KMS-11 (cell line): ENCODE measurements around the gene SWSAP1.

Experiments
- H2AFZ ChIP-seq: fragments of 200-600 bp; sonication (generic); 2 replicates; pipeline ENCODE4 v1.6.1; 2016; ENCODE audit warnings: antibody characterized with exemption, mixed run types, low read depth
- H3K27ac ChIP-seq: fragments of 200-600 bp; sonication (generic); 2 replicates; pipeline ENCODE4 v1.6.1; 2016; ENCODE audit warnings: mild to moderate bottlenecking, mixed run types
- H3K27me3 ChIP-seq: fragments of 200-600 bp; sonication (generic); 2 replicates; pipeline ENCODE4 v1.6.1; 2017; ENCODE audit warnings: mild to moderate bottlenecking, low read depth, mixed run types, moderate library complexity; ENCODE audit not compliant: insufficient read depth
- H3K36me3 ChIP-seq: fragments of 200-600 bp; sonication (generic); 2 replicates; pipeline ENCODE4 v1.6.1; 2017; ENCODE audit warnings: mild to moderate bottlenecking, mixed run types; ENCODE audit not compliant: insufficient read depth
- H3K4me1 ChIP-seq: fragments of 200-600 bp; sonication (generic); 2 replicates; pipeline ENCODE4 v1.6.1; 2016; ENCODE audit warnings: mild to moderate bottlenecking, low read depth, mixed run types; ENCODE audit not compliant: poor library complexity, severe bottlenecking
- H3K4me2 ChIP-seq: fragments of 200-600 bp; sonication (generic); 2 replicates; pipeline ENCODE4 v1.7.0; 2016; ENCODE audit warnings: mild to moderate bottlenecking, mixed run types
- H3K4me3 ChIP-seq: fragments of 200-600 bp; sonication (generic); IDR thresholded peaks from 2 replicates; pipeline ENCODE4 v1.6.1; 2017; ENCODE audit warnings: low read depth, low read length, mixed read lengths; ENCODE audit not compliant: insufficient read depth
- H3K79me2 ChIP-seq: fragments of 200-600 bp; sonication (generic); 2 replicates; pipeline ENCODE4 v1.6.1; 2016; ENCODE audit warnings: low read depth, mixed run types; ENCODE audit not compliant: insufficient read depth
- H3K9ac ChIP-seq: fragments of 200-600 bp; sonication (generic); 2 replicates; pipeline ENCODE4 v1.6.1; 2016; ENCODE audit warnings: mild to moderate bottlenecking, mixed run types
- H4K20me1 ChIP-seq: fragments of 200-600 bp; sonication (generic); 2 replicates; pipeline ENCODE4 v1.6.1; 2016; ENCODE audit warnings: mild to moderate bottlenecking, mixed run types; ENCODE audit not compliant: insufficient read depth
- CTCF ChIP-seq: fragments of 200-600 bp; sonication (generic); conservative IDR thresholded peaks from 2 replicates; pipeline ENCODE4 v1.6.1; 2017; ENCODE audit warnings: low read depth, mild to moderate bottlenecking, antibody characterized with exemption, low read length, moderate library complexity, mixed read lengths

Gene SWSAP1

GRCh38 chr19:11410682-11411081 lies 36.2 kb downstream of the SWSAP1 start:
- Histone ChIP-seq H3K27me3 (peaks cover 11% of the 10 kb centered on the region; the same call in 1 of the 2 replicates), H3K4me2 (no peak overlapping the region), H3K79me2 (no peaks in the 10 kb centered on the region), H3K36me3 (no peaks in the 10 kb centered on the region), H3K4me3 (no peak overlapping the region), H3K4me1 (no peaks in the 10 kb centered on the region), H2AFZ (no peak overlapping the region), H3K9ac (no peak overlapping the region), H3K27ac (no peak overlapping the region), H4K20me1 (no peaks in the 10 kb centered on the region)
- TF ChIP-seq CTCF = no peak

- Histone ChIP-seq H3K4me3 (no peak overlapping the region), H3K79me2 (no peaks in the 10 kb centered on the region), H3K9ac (no peak overlapping the region), H3K4me2 (no peak overlapping the region), H4K20me1 (no peaks in the 10 kb centered on the region), H3K4me1 (no peaks in the 10 kb centered on the region), H3K27me3 (peaks cover 31% of the 10 kb centered on the region; the same call in 1 of the 2 replicates), H3K36me3 (no peaks in the 10 kb centered on the region), H3K27ac (no peak overlapping the region), H2AFZ (no peak overlapping the region)
- no peak for TF ChIP-seq CTCF
These were observed 40.1 kb downstream of the SWSAP1 start for GRCh38 chr19:11414544-11414943.

DNA sequence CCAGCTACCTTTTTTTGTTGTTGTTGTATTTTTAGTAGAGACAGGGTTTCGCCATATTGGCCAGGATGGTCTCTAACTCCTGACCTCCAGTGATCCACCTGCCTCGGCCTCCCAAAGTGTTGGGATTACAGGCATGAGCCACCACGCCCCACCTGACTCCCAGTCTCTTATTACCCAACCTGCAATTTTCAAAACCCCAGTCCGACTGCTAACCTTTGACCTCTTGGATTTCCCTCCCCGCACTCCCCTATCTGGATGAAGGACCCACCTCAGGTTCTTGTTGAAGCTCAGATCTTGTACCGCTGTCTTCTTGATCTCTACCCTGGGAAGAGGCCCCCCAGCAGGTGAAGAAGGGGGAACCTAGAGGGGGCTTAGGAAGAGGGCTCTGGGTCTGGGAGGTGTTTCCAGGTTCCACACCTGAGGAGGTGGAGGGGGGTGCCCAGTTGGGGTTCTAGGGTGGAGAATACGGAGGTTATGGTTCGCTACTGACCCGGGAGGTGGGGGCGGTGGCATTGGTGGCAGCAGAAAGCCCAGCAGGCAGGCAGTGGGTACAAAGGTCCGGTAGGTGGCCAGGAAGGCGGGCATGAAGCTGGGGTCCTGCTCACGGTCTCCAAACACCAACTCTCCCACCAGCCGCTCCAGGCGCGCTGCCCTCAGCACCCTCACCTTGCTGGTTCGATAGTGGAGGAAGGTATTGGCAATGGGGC lies 42.0 kb downstream of the SWSAP1 start:
- Histone ChIP-seq H3K9ac (no peak overlapping the region), H3K4me3 (no peak overlapping the region), H3K4me1 (peaks cover 4% of the 10 kb centered on the region), H3K36me3 (no peaks in the 10 kb centered on the region), H3K27me3 (peaks cover 44% of the 10 kb centered on the region), H4K20me1 (no peaks in the 10 kb centered on the region), H3K27ac (no peak overlapping the region), H3K4me2 (no peak overlapping the region), H3K79me2 (no peaks in the 10 kb centered on the region), H2AFZ (no peak overlapping the region)
- TF ChIP-seq CTCF = no peak

- H3K36me3 ChIP-seq = no peaks in the 10 kb centered on the region
- no peak overlapping the region for H3K4me3 ChIP-seq
- no peaks in the 10 kb centered on the region for H3K79me2 ChIP-seq
- H3K27ac ChIP-seq = no peak overlapping the region
- H3K9ac ChIP-seq = no peak overlapping the region
- TF ChIP-seq CTCF = no peak
- H3K4me2 ChIP-seq = no peak overlapping the region
- H3K4me1 ChIP-seq = peaks cover 4% of the 10 kb centered on the region
- H2AFZ ChIP-seq = no peak overlapping the region
- no peaks in the 10 kb centered on the region for H4K20me1 ChIP-seq
- H3K27me3 ChIP-seq = peaks cover 44% of the 10 kb centered on the region
These were observed 43.7 kb downstream of the SWSAP1 start for GRCh38 chr19:11418094-11418548.
